Hindlimb muscle (tissue), 1 donor: ENCODE results near the gene SH3BP5. TPM values are rescaled to one million over a fixed set of nuclear protein-coding genes. Genes with fewer than 3 reads are reported as not detected.
"Not testable (repeated sequence)": the region's sequence is repeated elsewhere in the genome, so short reads cannot be mapped to it uniquely, and the experiment has no call there.

Source experiments
- DNase-seq: peaks from one replicate; pipeline ENCODE4 v3.0.0-alpha.2; 2013
- polyA plus RNA-seq: library from polyadenylated mRNA; unstranded; fragments of 120-200 nt; gene quantifications from one replicate; pipeline ENCODE4 v1.2.1, GENCODE V29; 2013; ENCODE audit not compliant: insufficient read length

Gene SH3BP5, protein sequence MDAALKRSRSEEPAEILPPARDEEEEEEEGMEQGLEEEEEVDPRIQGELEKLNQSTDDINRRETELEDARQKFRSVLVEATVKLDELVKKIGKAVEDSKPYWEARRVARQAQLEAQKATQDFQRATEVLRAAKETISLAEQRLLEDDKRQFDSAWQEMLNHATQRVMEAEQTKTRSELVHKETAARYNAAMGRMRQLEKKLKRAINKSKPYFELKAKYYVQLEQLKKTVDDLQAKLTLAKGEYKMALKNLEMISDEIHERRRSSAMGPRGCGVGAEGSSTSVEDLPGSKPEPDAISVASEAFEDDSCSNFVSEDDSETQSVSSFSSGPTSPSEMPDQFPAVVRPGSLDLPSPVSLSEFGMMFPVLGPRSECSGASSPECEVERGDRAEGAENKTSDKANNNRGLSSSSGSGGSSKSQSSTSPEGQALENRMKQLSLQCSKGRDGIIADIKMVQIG
- polyA plus RNA-seq, result 31.9 TPM

GRCh38 chr3:15332405-15333098, at the start of gene SH3BP5:
Gene SH3BP5, minus strand, starts transcription at chr3:15332586. Its CDS starts 178 bp downstream, at chr3:15332408.
- peak; percentile 87 for DNase-seq

- DNase-seq, result no peak
These were observed 48.8 kb upstream of the SH3BP5 start for GRCh38 chr3:15380980-15381890.

- DNase-seq, result peak; percentile 91
These were observed 45.8 kb upstream of the SH3BP5 start for GRCh38 chr3:15377961-15378791.

DNA sequence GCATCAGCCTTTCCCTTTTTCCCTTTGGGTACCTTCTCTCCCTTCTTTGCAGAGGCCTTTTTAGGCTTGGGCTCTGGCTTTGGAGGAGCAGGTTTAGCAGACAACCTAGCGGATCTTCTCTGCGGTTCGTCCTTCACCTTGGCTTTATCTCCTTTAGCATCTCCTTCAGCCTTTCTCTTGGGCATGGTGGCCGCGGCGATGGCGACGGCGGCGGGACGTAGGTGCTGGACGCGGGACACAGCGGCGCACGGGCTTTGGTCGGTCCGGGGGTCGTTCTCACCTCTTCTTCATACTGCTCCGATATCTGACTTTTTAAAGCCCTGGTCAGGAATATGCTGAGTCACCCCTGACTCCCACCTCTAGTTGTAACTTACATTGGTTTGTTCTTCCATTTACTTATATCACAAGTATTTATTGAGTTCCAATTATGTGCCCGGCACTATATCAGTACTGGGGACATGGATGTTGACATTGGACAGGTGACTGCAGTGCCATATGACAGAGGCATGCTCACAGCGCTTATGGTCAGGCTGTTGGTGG, 43.1 kb upstream of the SH3BP5 start:
- DNase-seq, result no peak

GRCh38 chr3:15372918-15373317, 40.5 kb upstream of the SH3BP5 start:
- no peak for DNase-seq

DNA sequence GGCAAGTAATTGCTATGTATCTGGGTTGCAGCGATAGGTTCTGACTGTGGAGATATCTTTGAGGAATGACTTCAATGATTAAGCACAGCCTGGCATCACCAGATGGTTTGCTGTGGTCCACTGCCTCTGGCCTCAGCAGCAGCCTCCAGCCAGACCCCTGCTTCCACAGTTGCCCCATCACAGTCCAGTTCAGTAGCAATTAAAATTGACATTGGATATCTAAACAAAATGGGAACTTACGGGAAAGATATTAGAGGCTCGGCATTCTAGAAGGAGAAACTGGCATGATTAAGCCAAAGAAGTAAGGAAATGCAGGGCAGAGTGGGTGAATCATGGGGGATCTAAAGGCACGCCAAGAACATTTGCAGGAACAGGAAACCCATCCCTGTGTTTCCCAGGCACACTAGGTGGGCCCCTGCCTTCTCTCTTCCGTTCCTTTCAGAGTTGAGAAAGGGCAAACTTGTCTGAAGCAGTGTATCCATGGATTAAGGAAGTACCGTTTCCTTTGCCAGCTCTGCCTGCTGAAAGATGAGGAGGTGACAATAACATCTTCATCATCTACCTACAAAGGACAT, 36.3 kb upstream of the SH3BP5 start:
- DNase-seq, result no peak

- no peak for DNase-seq
These were observed 34.7 kb upstream of the SH3BP5 start for GRCh38 chr3:15367059-15367458.

DNA sequence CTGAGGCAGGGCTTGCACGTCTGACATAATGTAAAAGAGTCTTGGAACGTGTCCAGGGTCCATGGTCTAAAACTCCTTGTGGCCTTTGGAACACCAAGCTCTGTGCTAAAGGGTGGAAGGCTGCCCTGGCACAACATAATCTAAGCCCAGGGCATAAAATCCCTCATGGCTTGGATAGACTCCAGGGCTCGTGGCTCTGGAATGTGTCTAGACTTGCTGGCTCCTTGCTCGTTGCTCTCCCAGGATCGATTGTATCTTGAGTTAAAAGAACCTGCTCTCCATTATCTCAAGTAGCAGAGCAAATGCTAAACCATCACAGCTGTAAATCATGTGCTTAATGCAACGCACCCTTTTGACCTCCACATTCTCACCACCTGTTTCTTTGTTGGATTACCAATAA, 31.7 kb upstream of the SH3BP5 start:
- not testable (repeated sequence) for DNase-seq

- DNase-seq, result no peak
These were observed 29.3 kb upstream of the SH3BP5 start for GRCh38 chr3:15361494-15362214.

DNA sequence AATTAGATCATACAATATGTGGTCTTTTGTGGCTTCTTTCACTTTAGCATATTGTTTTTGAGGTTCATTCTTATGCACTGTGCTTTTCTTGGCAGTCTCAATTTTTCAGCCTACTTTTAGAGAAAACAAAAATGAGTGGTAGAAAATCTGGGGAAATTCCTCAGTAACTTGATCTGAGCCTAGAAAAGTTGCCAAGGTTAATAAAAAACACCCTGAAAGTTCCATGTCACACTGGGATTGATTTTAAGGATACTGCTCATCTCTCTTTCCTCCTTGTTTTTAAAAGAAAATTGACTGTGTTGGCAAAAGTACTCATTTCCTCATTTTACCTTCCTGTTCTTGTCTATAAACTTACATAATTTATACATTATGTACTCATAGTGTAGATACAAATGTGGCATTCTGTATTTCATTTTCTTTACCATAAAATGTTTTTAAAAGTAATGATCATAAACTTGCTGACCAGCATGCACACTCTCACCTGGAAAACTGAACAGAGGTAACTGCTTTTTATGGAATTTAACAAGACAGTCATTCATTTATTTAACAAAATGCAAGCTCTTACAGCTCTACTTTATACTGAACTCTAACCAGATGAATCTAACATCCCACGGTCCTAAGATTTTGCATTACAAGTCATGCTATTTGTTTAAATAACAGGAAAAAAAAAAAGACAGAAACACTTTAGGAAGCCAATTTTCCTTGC, 28.6 kb upstream of the SH3BP5 start:
- peak; percentile 31 for DNase-seq

- DNase-seq, result no peak
These were observed 27.5 kb upstream of the SH3BP5 start for GRCh38 chr3:15359677-15360397.

- DNase-seq, result not testable (repeated sequence)
These were observed 24.3 kb upstream of the SH3BP5 start for GRCh38 chr3:15356651-15357061.

- DNase-seq, result no peak
These were observed 23.8 kb upstream of the SH3BP5 start for GRCh38 chr3:15356176-15356575.

- no peak for DNase-seq
These were observed 22.7 kb upstream of the SH3BP5 start for GRCh38 chr3:15355086-15355485.

GRCh38 chr3:15354485-15354884, 22.1 kb upstream of the SH3BP5 start:
- no peak for DNase-seq

GRCh38 chr3:15350141-15350540, 17.8 kb upstream of the SH3BP5 start:
- DNase-seq, result no peak

- not testable (repeated sequence) for DNase-seq
These were observed 17.1 kb upstream of the SH3BP5 start for GRCh38 chr3:15349438-15349837.

DNA sequence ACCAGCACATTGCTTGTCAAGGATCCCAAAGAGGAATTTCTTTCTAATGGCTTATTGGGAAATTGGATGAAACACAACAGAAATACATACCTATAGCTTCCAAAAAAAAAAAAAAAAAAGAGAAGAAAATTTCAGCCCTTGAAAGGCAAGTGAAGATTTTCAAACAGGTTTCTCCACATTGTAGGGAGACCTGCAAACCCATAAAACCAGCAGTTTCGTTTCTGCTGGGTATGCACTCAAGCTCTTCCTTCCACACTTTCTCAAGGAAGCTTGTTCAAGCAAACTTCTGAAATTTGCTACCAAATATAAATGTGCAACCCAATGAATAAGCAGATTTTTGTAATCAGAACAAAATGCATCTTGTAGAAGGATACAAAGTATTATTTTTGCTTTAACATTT, 15.9 kb upstream of the SH3BP5 start:
- no peak for DNase-seq

DNA sequence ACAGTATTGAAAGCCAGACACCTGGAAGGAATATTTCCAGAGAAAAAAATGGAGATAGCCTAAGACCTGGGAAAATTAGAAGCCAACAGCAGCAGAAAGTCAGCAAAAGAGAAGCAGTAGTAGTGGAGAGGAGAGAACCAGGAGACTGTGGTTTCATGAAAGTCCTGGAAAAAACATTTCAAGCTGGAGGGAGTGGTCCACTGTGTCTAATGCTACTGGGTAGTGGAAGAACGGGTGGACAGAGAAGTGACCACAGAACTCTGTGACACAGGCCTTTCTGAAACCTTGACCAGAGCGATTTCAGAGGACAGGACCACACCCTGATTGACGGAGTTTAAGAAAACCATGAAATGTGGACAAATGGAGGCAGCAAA, 15.3 kb upstream of the SH3BP5 start:
- DNase-seq, result no peak
